ENCODE data around the gene CADM1.

CADM1 gene

DNA sequence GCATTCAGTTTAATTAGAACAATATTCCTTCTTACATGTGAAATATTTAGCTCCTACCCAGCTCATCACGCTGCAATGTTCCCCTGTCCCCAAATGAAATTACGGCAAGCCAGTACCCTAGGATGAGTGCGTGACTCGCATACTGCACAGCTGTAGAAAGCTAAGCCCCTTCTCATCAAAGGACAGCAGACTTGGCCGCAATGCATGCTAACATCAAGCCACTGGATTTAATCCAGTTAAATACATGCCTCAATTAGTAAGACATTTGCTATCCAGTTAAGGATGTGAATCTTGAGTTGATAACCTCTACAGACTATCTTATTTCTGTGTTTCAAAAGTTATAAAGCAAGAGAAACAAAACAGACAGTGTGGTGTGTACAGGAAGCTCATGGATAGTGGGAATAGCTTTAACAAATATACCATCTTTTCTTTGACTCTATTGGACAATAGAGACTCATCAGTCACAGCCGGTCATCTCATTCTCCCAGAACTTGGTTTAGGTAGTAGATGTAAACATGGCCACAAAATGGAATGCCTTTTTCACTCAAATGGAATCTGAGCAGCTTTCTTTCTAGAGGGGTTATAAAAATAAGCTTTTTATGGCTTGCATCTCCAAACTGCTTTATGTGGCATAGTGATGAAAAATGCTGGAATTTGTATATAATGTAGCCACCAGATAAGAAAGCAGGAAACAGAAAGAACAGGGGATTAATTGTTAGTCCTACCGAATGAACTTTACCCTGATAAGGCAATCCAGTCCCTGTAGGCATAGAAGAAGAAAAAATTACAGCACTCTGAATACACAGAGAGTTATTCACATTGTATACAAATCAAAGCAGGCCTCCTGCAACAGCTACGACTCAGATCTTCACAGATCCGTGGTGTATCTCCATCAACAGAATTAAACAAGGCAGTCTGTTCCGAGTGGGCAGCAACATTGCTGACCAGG lies 224.1 kb downstream of the CADM1 start:
- DNase-seq (ENCODE audit: low spot score) = no peak

DNA sequence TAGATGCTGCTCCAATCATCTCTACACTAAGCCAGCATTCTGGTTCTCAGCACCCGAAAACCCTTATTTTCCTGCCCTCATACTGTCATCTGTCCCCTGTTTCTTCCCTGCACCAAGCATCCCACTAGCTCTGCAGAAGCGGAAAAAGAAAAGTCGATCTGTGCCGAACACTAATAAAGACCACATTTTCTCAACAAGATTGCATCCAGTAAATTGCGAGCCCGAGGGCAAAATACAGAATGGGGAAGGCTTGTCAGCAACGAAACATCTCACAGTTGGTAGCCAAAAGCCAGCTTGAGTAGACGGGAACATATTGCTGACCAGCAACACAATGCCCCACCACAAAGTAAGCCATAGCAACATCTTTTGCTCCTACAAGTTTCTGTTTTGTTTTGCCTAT lies 227.4 kb downstream of the CADM1 start:
- DNase-seq (ENCODE audit: low spot score) = peak; percentile 39

DNA sequence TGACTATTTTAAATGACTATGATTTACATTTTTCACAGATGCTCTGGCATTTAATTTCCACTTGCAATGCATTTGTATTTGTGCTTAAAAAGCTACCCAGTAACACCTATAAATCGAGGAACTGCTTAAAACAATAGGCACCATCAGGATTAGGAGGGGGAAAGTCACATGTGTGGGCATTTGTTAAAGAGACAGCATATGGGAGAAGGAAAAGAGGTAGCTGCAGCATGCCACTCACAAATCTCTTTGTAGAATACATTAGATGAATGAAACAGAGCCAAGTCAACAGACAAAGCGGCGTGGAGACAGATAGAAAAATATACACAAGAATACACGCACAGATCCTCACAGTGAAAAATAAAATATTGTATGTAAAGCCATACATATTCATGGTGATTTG lies 228.0 kb downstream of the CADM1 start:
- DNase-seq (ENCODE audit: low spot score) = peak; percentile 54

DNA sequence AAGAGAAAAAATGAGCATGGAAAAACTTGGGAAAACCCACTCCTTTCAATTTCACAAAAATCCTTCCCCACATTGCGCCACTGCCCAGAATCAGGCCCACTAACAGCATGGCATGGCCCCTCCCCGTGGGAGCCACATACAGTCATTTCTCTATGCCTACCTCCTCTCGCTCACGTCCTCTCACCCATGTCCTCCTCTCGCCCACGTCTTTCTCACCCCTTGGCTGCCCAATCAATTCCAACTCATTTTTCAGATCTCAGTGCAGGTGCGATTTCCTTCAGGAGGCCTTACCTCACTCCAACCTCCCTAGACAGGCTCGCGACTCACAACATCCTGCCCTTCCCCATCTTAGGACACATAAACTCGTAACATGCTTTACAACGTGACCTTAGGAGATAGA lies 229.2 kb downstream of the CADM1 start:
- DNase-seq (ENCODE audit: low spot score) = no peak

DNA sequence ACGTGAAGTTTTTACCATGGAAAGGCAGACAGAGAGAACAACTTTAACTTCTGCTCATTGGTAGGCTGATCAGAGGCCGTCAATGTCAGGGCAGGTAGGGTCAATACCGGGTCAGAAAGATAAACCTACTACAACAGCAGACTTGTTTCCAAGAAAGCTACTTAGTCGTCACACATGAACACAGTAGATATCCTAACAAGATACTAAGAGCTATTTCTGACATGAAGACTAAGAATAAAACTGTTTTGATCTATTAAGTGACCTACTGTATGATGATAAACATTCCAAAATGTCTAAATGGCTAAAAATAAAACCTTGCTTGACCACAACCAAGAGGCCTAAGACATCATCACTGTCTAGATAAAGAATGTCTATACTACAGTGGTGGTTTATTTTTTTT lies 231.3 kb downstream of the CADM1 start:
- no peak for DNase-seq (ENCODE audit: low spot score)

DNA sequence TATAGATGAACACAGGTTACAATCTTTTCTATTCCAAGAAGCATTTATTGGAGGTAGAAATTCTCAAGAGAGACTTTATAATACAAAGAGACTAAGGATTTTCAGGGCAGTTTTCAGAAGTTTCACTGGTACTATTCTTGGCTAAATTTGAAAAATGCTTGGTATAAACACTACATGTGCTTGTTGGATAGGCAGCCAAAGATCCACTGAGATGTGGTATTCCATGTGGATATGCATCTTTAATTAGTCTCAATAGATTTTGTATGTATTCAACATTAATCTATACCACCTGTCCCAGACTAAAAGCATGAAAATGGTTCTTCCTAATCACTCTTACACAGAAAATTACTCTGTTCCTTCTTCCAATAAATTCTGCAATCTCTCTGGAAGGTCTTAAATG lies 232.6 kb downstream of the CADM1 start:
- no peak for DNase-seq (ENCODE audit: low spot score)

DNA sequence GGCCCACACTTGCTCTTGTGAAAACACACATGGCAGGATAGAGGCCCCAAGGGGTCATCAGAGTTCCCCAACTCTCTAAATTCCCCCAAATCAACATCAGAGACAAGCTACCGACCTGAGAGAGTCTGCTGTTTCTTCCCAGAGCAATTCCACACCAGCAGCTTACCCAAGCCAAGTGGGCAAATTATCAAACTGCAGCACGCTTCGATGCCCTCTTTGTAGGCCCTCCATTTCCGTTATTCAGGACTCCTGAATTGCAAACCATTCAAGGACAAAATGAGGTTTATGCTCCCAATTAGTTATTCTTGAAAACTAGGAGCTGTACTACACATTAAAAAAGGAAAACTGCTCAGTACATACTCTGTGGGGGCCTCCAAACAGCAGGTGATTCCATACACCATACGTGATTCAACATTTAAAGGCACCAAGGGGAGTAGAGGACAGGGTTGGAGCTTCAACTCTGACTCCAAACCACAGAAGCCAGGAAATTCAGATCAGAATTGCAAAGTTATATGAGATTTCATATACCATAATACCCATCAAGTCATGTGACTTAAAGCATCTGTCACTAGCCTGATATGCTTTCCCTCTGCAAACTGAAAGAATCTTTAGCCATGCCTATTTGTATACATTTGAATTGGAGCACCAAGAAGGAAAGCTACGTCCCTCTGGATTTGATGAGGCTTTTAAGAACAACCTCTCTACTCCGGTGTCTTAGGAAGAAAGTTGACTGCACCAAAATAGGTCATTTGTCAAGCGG lies 234.8 kb downstream of the CADM1 start:
- peak; percentile 60 for DNase-seq (ENCODE audit: low spot score)

DNA sequence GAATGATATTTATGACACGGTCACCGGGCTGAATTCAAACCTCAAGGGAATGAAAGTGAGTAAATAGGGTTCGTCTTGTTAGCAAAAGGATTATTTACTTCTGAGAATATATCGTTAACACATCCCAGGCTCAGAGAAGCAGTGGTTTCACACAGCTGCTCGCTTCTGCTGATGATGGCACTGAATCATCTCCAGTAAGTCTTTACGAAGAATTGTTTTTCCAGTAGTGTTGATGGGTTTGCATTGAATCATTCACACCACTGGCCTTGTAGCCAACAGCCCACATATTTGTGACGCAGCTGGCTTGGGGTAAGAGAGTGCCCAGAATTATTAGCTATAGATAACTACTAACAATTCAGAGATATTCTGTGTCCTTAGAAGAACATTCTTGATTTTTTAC lies 236.3 kb downstream of the CADM1 start:
- DNase-seq (ENCODE audit: low spot score) = no peak

DNA sequence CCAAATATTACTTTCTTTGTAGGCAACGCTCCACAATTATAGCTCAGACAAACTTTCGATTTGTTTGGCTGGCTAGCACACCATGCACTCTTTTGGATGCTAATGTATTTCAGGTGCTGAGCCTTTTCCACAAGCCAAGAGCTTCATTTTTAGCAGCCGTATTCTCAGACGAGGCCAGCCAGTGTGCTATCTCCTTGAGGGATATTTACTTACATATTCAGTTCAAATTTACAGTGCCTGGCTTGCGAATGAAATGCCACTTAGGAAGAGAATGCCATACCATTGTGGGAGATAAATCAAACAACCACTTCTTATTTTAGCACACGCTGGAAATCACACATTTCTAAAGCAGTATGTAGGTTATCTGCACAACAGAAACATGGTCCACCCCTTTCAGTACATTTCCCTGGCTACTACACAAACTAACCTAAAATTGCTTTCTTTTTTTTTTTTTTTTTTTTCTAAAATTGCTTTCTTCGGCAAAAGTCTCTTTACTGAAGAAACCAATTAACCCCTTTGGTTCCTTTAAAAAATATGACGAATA lies 236.9 kb downstream of the CADM1 start:
- DNase-seq (ENCODE audit: low spot score) = no peak

DNA sequence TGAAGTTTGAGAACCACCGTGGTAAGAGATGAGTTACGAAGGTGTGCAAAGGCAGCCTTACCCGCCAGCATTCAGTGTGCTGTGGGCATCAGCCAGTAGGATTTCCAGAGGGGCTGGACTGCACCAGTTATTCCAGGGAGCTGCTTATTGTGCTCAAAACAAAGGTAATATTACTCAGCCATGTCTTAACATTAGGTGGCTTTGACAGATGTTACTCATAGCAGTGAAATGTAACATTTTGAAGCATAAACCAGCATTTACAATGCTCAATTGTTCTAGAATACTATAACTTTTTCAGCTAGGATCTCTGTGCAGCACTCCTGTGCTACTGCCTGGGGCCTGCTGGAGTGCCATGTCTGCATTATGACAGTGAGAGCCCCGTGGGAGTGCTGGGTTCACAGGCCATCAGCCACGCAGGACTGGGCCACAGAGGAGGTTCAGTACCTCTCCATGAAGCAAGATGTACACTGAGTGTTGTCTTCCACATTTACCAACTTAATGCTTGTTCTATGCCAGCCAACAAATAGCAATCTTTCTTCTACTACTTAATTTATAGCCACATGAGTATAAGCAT lies 238.1 kb downstream of the CADM1 start:
- no peak for DNase-seq (ENCODE audit: low spot score)

DNA sequence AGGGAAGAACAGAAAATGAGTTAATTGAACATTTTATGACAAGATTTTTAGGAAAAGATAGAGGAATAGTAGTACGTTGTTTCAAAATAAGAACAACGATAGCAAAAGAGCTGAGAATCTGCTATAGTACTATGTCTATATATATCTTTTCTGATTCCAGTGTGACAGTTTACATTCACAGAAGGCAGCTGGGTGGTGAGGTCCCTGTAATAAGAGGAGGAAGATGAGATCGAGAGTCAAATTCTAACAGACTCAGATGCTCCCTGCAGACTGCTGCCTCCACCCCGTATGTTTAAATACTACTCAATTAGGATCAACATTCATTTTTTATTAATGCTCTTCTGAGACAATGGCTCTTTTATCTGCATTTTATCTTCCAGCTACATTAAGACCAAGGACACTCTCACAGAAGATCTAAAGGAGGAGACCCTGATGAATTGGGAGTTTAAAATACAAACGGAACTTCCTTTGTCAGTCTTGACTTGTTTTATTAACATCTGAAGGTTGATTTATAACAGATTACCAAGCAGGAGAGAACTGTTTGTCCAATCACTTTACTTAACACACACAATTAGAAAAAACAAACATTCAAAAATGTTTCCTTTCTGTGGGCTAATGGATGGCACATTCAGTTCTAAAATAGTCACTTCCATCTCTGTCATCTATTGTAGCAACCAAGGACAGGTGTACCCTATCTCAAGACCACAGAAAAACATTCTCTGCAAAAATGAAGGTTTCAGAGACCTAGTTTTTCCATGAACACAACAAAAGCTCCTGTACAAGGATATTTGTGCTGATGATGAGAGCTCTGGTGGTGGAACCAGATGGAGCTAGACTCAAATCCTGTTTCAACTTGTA lies 240.2 kb downstream of the CADM1 start:
- DNase-seq (ENCODE audit: low spot score) = no peak

DNA sequence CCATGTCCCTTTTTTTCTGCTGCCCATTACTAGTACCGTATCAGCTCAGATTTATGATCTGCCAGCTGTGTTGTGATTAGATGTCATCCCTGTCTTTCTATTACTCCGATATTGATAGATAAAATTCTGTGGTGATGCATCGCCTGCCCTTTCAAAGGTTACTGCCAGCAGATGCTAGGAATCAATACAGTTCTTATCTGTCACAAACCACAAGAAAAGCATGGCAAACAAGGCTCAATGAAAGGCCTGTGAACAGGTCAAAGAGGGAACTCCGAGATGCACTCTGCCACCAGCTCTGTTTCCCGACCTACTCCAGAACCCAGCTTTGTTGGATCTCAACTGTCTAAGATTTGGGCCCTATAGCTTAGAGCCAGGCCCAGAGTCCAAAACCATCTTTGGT lies 246.0 kb downstream of the CADM1 start:
- DNase-seq (ENCODE audit: low spot score) = no peak

DNA sequence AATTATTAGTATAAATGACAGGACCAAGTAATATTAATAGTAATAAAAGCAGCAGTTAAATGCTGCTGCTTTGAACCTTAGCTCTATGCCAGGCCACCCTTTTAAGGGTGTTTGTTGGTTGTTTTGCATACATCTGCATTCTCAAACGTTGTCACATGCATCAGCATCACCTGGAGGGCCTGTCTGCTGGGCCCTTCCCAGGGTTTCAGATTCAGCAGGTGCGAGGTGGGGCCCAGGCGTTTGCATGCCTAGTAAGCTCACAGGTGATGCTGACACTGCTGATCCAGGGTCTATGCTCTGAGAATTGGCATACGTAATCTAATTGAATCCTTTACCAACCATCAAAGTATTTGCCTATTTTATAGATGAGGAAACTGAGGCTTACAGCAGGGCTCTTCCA lies 246.5 kb downstream of the CADM1 start:
- DNase-seq (ENCODE audit: low spot score) = no peak

DNA sequence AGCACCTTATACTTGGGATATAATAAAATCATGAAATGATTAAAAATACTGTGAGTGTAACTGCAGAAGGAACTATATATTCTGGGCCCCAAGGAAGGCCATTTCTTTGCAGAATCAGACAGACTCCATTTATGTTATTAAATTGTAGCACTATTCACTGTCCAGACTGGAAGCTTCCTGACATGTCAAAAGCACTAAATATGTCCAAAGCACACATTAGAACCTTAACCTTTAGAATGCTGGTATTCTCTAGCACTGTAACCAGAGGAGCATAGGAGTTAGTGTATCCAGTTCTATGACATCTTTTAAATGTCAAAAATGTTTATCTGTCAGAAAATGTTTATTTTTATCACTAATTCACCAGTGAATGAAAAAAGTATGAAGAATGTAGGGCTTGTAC lies 246.9 kb downstream of the CADM1 start:
- DNase-seq (ENCODE audit: low spot score) = no peak

DNA sequence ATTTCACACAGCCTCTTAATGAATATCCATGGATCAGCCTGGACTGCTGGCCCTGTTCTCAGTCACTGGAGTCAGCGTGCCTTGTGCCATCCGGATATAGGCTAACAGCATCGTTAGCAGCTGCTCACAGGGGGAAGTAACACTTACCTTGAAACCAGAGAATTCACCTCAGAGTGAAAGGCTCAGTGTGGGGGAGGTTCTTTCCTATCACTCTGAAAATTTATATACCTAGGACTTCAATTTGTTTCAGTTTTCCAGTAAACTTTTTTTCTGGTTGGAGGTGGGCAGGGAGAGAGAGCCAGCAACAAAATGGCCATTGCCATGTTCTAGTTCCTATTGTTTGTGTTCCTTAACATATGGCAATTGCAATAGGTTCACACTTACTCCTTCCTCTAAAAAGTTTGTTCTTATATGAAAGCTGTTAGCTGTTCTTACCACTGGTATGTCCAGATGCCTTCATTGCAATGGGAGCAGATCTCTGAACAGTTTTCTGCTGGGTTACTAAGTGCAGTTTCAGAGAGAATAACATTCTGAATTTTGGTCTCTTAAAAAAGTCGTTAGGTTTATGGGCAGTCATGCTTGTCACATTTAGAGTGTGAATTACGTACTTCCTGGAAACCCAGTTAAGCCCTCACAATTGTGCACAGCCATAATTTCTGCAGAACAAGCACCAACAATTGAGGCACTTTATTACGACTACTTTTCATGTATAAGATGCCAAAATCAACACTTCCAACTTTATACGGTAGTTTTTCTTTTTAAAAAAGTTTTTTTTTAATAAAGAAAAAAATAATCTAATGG lies 247.6 kb downstream of the CADM1 start:
- DNase-seq (ENCODE audit: low spot score) = peak; percentile 52

DNA sequence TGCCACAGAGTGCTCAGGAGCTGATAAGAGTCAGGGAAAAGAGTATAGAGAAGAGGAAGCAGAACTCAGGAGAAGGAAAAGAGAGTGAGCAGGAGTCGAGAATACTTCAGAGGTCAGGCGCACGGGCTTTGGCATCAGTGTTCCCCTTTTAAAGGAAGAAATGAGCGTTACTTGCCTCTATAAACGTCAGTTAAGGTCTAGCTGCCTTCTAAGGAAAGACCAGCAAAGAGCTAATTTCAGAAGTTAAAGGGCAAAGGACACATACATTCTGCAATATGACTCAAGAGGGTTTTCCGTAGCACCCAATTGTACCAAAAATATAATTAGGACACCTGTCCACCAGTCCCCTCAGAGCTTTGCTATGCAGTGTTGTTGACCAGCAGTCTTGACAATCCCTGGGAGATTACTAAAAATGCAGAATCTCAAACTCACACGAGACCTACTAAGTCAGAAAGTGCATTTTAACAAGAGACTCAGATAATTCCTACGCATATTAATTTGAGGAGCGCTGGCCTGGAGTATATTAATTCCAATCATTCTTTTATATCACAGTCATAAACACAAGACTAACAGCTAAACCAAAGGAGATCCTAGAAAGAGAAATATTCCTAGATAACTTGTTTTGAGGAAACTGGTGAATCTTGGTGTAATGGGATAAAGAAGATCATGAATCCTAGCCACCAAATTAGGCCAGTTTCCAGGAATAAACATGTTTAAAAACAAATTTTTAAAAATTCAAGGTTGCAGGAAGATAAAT lies 249.0 kb downstream of the CADM1 start:
- no peak for DNase-seq (ENCODE audit: low spot score)

DNA sequence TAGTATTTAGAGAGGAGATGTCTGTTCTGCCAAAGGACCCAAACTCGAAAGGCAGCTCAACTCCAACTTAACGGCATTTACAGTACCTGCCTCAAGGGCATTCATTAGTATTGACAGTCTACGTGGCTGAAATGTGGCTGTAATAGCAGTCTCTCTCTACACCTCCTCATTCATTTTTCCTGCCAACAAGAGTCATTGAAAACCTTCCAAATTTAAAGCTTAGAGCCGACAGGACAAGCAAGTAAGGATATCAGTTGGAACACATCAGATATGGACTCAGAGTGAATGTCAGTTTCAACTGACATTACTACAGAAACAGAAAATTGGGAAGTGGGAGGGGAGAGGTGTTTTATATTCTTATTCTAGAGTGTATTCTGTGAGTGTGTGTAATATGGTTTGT lies 253.1 kb downstream of the CADM1 start:
- DNase-seq (ENCODE audit: low spot score) = peak; percentile 72

DNA sequence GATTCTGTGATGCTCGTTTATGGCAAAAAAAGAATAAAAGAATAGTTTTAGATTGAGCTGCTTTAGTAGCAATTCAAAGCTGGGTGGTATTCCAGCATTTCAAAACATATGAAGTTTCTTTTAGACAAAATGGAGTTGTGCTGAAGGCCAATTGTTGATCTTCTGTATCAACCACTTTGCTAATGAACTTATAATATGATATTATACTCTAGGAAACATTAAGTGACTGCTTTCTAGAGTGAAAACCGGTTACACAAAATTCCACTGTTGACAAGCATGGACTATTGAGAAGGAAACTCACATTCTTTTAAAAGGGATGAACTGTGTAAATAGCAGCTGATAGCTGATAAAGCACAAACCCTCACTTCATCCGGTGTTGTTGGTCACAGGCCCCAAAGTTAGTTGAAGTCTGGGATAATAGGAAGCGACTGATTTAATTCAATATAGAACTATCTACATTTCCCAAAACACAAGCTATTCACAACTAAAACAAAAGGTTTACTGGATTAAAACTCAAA lies 255.1 kb downstream of the CADM1 start:
- DNase-seq (ENCODE audit: low spot score) = no peak

DNA sequence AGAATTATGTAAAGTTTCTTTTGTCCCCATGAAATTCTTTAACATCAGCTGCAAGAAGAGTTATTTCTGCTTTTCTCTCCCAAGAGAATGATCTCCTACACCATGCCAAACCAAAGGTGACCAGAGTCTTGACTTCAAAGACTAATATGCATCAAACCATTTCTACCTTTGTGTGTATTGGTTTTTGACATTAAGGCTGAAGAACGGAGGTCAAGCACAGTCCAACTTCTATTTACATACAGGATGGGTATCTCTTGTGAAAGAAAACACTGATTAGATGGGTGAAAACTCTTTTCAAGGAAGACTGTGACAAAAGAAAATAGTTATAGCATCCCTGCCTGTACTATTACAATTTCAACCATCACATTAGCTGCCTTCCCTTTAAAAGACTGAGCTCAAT lies 256.3 kb downstream of the CADM1 start:
- no peak for DNase-seq (ENCODE audit: low spot score)

DNA sequence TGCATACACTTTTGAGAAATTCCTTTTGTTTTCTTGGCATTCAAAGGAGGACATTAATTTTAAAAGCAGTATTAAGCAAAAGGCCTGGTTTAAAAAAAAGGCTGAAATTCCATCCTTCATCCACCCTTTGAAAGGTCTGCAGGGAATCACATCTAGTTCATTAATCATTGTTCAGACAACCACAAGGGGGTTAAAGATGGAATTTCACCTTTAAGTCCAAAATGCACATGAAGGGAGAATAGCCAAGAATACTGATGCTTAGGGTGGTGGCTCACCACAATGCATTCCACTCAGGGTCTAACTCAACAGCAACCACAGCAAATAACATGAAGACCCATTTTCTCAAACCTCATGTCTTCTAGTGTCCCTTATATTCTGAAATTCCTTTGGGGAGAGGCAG lies 256.9 kb downstream of the CADM1 start:
- no peak for DNase-seq (ENCODE audit: low spot score)
